Cardiac septum (tissue), 1 donor: ENCODE measurements around the gene FANCC. TPM values are rescaled to one million over a fixed set of nuclear protein-coding genes. Genes with fewer than 3 reads are reported as not detected.

Experiments
- DNase-seq: peaks from one replicate; pipeline ENCODE4 v3.0.0-alpha.2; 2020; ENCODE audit warnings: low spot score
- intact Hi-C: fragments of 100-400 bp; cut with DNase I; formaldehyde crosslinking; loops from one replicate; pipeline ENCODE4 v1.14.0; 2022
- long read RNA-seq: library from polyadenylated mRNA; unstranded; transcript quantifications from one replicate; pipeline ENCODE4 v2.0.0, GENCODE V29; 2021
- total RNA-seq: library from RNA; stranded (reverse); fragmentation: NEBNext Ultra II Directional; extraction: Animal tissue kit (Norgen Biotek cat#: 25700); gene quantifications from one replicate; pipeline ENCODE4 v1.2.1, GENCODE V29; 2021
- donor health status: DM: no; HTN: no; CAD: no.

FANCC gene
- 4.3 TPM for total RNA-seq
- long read RNA-seq, partial matches to known transcripts = 0 of 8 reads
- long read RNA-seq, other reads (novel, unspliced or antisense) = 8 of 8 reads

DNA sequence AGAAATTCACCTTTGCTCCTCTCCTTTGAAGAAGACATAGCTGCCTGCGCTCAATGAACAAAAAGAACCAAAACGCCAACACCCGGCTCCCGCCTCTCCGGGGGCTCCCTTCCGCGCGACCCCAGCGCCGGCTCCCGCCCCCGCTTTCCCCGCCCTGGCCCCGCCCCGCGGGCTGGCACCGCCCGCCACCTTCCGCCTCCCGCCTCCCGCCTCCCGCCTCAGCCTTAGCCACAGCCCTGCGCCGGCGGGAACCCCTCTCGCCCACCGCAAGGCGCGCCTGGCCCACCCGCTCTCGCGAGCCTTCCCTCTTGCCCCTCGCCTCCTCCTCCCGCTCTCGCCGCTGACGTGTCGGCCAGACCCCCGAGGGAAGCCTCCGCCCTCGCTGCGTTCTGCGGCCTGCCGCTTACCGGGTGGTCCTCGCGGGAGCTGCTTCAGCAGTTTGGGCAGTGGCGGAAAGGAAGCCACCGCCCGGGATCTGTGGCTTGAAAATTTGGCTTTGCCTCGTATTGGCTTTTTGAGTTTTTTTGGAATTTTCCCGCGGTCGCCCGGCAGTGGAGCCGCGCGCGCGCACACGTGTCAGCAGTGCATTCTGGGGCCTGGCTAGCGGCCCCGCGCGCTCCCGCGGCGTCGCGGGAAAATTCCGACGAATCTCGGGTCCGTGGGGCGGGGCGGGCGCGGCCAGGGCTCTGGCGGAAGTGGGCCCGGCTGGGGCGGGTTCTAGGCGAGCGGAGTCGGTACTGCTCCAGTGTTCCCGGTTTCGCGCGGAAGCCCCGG, at the start of gene FANCC:
Gene FANCC (minus strand): TSS at position 591 of the 774 bp plus-strand sequence. CDS start 68,418 bp downstream, outside the sequence.
- intact Hi-C loops = loop anchor here (1.0 kb wide), 1 partner anchor 190 kb away; no protein-coding TSS in a partner anchor
- DNase-seq = peak; percentile 94

DNA sequence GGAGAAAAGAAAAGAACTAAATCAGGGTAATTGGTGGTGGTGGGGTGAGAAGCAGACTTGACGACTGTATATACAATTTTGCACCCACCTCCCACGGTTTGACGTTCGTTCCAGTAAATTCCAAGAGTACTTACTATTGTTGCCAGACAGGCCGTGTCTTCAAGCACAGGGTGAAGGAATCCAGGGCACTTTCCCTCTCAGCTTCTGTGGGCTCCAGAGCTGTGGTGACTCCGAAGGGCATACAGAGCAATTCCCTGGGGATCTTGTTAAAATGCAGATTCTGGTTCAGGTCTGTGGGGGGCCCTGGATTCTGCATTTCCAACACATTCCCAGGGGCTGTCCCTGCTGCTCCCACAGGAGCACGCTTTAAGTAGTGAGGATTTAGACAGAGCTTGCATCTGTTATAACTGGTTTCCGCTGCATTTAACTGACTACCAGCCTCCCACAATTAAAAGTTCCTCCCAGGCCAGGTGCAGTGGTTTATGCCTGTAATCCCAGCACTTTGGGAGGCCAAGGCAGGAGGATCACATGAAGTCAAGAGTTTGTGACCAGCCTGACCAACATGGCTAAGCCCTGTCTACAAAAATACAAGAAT, 49.3 kb upstream of the FANCC start:
- intact Hi-C loops = no loop called here
- no peak for DNase-seq

- intact Hi-C loops = no loop called here
- no peak for DNase-seq
Observed at GRCh38 chr9:95365766-95366165, 48.3 kb upstream of the FANCC start.

- DNase-seq = no peak
- intact Hi-C loops = no loop called here
Observed at GRCh38 chr9:95363051-95363841, 45.7 kb upstream of the FANCC start.

GRCh38 chr9:95360866-95361265, 43.4 kb upstream of the FANCC start:
- intact Hi-C loops = no loop called here
- no peak for DNase-seq

GRCh38 chr9:95357316-95357715, 39.8 kb upstream of the FANCC start:
- intact Hi-C loops = no loop called here
- no peak for DNase-seq

DNA sequence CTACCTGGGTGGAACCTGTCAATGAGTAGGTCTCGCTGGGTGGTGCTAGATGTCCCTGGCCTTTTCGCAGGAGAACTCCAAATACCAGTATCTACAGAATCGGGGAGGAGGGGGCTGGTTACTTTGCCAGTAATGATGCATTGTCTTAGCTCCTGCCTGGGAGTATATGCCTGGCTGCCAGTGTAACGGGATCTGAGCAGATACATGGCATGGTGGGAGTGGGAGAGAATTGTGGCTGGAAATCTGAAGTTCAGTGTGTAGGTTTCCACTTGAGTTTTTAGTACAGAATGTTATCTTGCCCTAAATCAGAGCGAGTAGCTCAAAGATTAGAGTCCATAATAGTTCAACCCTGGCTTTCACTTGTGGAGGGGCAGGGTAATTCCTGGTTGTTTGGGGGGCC, 38.0 kb upstream of the FANCC start:
- intact Hi-C loops = no loop called here
- DNase-seq = no peak

DNA sequence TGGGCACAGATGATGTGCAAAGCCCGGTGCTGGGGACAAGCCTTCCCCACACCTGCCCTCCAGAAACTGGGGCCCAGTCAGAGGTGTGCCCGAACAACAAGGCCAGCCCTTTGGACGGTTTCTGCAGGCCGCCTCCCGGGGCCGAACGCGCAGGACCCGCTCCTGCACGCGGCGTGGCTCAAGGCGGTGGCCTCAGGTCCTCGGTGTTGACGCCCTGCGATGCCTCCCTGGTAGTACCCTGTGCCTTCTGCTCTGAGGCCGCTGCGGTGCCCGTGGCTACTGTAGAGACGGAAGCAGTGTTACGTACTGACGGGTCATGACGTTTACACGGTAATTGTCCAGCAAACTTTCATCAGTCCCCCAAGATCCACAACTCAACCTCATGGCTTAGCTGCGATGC, 33.5 kb upstream of the FANCC start:
- DNase-seq = no peak

DNA sequence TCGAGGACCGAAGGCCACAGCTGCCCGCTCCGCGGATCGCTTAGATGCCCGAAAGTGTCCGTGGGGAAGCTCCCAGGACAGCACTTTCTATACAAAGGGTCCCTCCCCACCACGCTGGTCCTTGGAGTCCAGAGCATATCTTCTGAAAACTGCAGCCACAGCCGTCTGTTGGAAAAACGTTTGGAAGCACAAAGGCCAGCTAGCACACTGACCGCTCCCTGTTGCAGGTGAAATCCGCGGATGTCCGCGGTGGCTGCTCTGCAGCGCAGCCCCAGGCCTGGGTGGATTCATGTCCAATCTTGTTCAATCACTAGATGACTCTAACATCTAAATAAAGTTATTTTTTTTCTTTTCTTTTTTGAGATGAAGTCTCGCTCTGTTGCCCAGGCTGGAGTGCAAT, 32.8 kb upstream of the FANCC start:
- DNase-seq = no peak

More for the DNA sequence above, 33.5 kb upstream of the FANCC start:
- intact Hi-C loops = no loop called here

DNA sequence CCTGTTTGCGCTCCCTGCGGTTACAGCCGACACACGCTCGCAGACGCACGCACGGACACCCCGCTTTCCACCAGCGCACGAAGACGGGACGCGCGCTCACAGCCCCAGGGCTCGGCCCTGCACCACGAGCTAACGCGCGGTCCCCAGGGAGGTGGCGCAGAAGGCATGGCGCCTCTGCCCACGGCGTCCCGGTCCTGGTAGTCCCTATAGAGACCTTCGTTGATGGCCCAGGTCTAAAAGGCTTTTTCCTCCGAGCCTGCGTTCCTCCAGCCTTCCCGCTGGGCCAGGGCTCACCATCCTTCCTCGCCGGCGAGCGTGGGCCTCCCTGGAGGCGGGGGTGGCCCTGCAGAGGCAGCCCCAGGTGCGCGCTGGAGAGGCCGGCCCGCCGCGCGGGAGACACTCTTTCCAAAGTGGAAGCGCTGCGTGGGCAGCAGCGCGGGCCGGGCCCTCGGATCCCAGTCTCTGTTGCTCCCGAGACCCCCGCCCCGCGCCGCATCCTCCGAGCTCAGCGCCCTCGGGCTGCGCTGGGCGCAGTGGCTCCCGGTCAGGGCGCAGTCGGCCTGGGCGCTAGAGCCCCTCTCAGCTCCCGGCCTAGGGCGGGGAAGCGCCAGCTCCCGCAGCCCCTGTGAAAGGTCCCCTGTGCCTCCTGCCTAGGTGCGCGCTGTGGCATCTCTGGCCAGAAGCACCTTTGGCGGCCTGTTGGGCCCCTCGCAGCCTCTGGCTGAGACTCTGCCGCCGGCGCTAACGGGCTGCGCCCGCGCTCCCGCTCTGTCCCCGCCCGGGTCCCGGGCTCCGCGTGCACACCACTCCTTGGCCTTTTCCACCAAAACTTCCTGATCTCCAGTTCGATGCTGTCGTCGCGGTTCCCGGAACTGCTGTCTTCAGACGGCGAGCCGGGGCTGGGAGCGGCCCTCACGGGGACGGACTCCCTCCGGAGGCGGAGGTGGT, 31.9 kb upstream of the FANCC start:
- DNase-seq = no peak
- intact Hi-C loops = loop anchor here (10.0 kb wide), 1 partner anchor 865 kb away; no protein-coding TSS in a partner anchor

More for the DNA sequence above, 32.8 kb upstream of the FANCC start:
- intact Hi-C loops = no loop called here

DNA sequence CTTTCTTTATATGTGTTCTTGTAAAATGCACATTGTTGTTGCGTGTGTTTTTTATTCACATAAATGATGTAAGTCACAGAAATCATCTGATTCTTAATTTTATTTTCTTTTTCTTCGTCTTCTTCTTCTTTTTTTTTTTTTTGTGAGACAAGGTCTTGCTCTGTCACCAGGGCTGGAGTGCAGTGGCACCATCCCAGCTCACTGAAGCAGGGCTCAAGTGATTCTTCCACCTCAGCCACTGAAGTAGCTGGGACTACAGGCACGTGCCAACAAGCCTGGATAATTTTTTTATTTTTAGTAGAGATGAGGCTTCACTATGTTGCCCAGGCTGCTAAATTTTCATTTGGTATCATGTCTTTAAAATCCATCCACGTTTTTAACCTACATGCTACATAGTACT, 28.5 kb upstream of the FANCC start:
- intact Hi-C loops = loop anchor here (10.0 kb wide), 1 partner anchor 869 kb away; no protein-coding TSS in a partner anchor
- DNase-seq = no peak

DNA sequence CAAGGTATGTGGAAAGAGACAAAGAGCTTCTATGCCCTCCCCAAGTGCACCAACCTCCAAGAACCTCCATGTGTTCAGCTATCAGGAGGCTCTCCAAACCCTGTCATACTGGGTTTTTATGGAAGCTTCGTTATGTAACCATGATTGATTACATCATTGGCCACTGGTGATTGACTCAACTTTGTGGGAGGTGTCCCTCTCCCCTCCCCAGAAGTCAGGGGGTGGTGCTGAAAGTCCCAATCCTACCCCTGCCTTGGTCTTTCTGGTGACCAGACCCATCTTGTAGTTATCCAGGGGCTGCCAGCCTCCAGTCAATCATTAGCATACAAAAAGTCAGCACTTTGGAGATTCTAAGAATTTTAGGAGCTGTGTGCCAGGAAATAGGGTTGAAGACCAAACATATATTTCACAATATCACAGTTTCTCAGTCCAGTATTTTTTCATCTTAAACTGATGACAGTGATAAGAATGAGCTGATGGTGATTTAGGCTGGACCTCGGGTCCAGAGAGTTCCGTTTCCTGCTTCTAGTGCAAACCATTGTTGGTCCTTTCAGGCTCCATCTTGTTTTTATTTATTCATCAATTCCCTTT, 27.3 kb upstream of the FANCC start:
- DNase-seq = no peak
- intact Hi-C loops = loop anchor here (10.0 kb wide), 1 partner anchor 870 kb away; no protein-coding TSS in a partner anchor

GRCh38 chr9:95343725-95344287, 26.3 kb upstream of the FANCC start:
- intact Hi-C loops = loop anchor here (10.0 kb wide), 1 partner anchor 871 kb away; no protein-coding TSS in a partner anchor
- DNase-seq = no peak

GRCh38 chr9:95342571-95342970, 25.1 kb upstream of the FANCC start:
- intact Hi-C loops = loop anchor here (10.0 kb wide), 1 partner anchor 872 kb away; no protein-coding TSS in a partner anchor
- no peak for DNase-seq

- no peak for DNase-seq
- intact Hi-C loops = loop anchor here (10.0 kb wide), 1 partner anchor 873 kb away; no protein-coding TSS in a partner anchor
Observed at GRCh38 chr9:95341293-95341962, 23.9 kb upstream of the FANCC start.

DNA sequence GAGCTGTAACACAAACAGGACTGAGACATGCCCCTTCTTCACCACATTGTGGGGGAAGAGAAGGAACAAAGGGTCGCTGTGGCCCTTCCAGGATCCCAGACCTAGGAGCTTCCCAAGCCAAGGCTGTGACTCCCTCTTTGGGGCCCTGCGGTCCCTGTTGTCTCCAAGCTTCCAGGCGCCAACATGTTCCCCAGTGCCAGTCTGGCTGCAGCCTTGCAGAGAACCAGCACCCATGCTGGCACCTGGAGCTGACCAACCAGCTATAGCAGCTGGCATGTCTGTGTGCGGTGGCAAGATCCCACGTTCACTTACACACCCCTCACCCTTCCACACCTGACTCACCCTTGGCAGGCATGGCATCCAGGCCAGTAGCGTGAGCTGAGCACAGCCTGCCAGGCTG, 20.7 kb upstream of the FANCC start:
- intact Hi-C loops = no loop called here
- DNase-seq = no peak

- intact Hi-C loops = no loop called here
Observed at GRCh38 chr9:95336281-95336680, 18.8 kb upstream of the FANCC start.

DNA sequence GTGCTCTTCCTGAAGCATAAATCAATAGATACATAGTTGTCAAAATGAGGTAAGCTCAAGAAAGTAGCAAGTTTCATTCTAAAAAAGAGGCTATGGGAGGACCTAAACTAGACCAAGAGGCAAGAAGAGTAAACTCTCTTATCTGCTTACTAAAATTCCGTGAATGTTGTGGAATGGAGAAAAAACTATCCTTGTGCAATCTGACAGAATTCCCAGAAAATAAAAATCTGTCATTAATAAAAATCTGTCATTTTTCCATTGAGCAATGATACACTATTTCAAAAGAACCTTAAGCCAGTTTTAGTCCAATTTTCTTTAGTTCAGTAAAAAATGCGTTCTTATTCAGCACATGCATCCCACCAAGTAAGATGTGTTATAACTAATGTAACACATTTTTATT, 15.9 kb upstream of the FANCC start:
- DNase-seq = no peak
- intact Hi-C loops = no loop called here

More at GRCh38 chr9:95336281-95336680, 18.8 kb upstream of the FANCC start:
- DNase-seq = no peak
